Suprapubic skin (tissue), 4 donors: ENCODE results near the gene RPL27. TPM values are rescaled to one million over a fixed set of nuclear protein-coding genes. Genes with fewer than 3 reads are reported as not detected.

Source experiments
- DNase-seq, 2 donors: peaks; one replicate each; pipeline ENCODE4 v3.0.0-alpha.2; 2019; ENCODE audit warnings: low spot score in 2 of 2
- H3K27ac ChIP-seq: fragments of 200-600 bp; sonication (generic); one replicate; pipeline ENCODE4 v1.5.1; 2019
- H3K27me3 ChIP-seq: fragments of 200-600 bp; sonication (generic); one replicate; pipeline ENCODE4 v1.5.1; 2019
- H3K36me3 ChIP-seq: fragments of 200-600 bp; sonication (generic); one replicate; pipeline ENCODE4 v1.5.1; 2019
- H3K4me1 ChIP-seq: fragments of 200-600 bp; sonication (generic); one replicate; pipeline ENCODE4 v1.5.1; 2019
- H3K4me3 ChIP-seq: fragments of 200-600 bp; sonication (generic); one replicate; pipeline ENCODE4 v1.5.1; 2019; ENCODE audit warnings: mild to moderate bottlenecking
- H3K9me3 ChIP-seq: fragments of 200-600 bp; sonication (generic); one replicate; pipeline ENCODE4 v1.5.1; 2019
- EP300 ChIP-seq: sonication (generic); formaldehyde crosslinking; IDR thresholded peaks from one replicate; pipeline ENCODE4 v1.6.1; 2017; ENCODE audit warnings: antibody characterized with exemption
- POLR2A ChIP-seq, 2 donors: fragments of 450-650 bp; IDR thresholded peaks; one replicate each; pipeline ENCODE4 v1.6.1; 2017; ENCODE audit warnings: antibody characterized with exemption in 2 of 2, mild to moderate bottlenecking in 2 of 2, moderate library complexity in 2 of 2
- WGBS: methylation state at CpG from one replicate; pipeline ENCODE4 v1.1.5; 2018; 5-methylcytosine and 5-hydroxymethylcytosine counted together
- total RNA-seq, 4 donors: library from RNA; depleted of rRNA; stranded (reverse); fragments of >200 nt; gene quantifications; one replicate each; pipeline ENCODE4 v1.1.0, GENCODE V29; 2016

RPL27 gene
- total RNA-seq, 4 donors from 2014 or later: 968 to 1,986 (median 1,251) TPM

DNA sequence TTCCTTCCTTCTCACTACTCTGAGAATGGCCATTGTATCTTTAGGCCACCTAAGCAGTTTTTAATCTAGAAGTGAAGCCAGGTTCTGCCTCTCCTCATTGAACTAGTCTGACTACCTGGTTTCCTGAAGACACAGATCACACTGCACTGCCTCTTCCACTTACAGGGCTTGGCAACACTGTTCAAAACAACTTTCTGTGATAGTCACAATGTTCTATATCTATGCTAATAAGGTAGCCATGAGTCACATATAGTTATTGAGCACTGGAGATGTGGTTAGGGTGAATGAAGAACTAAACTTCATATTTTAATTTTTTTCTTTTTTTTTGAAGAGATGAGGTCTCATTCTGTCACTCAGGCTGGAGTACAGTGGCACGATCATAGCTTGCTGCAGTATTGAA lies 53.8 kb downstream of the RPL27 start:
- H3K27me3 ChIP-seq: no peaks in the 10 kb centered on the region
- DNase-seq: no peak
- H3K4me1 ChIP-seq: no peaks in the 10 kb centered on the region
- H3K36me3 ChIP-seq: no peaks in the 10 kb centered on the region
- WGBS: 97% methylated on average over 1 of the region's 1 CpG
- no peak overlapping the region for H3K27ac ChIP-seq
- H3K9me3 ChIP-seq: no peaks in the 10 kb centered on the region
- no peak for TF ChIP-seq POLR2A (IDR thresholded peaks at IDR 0.05)
- no peak for TF ChIP-seq EP300
- no peak overlapping the region for H3K4me3 ChIP-seq

Other genes with a start within 250 kb of the RPL27 start
- 10 to 100 TPM in 3 of 4 donors, 1 to 10 TPM in 1; 5.2 to 21.8 (median 14.7) TPM for gene RAMP2, start 237.2 kb upstream of the RPL27 start, total RNA-seq
- gene VPS25, start 225.0 kb upstream of the RPL27 start, total RNA-seq: 10 to 100 TPM; 49.1 to 66.5 (median 59.0) TPM
- 1 to 10 TPM in 1 of 4 donors, under 1 TPM in 2, not detected in 1; 0.40 to 1.1 (median 0.98) TPM for gene WNK4, start 217.8 kb upstream of the RPL27 start, total RNA-seq
- 10 to 100 TPM; 32.7 to 59.1 (median 49.5) TPM for gene COA3, start 199.7 kb upstream of the RPL27 start, total RNA-seq
- under 1 TPM in 1 of 4 donors, not detected in 3; 0.42 TPM for gene CNTD1, start 199.6 kb upstream of the RPL27 start, total RNA-seq
- 100 to 1,000 TPM in 3 of 4 donors, 10 to 100 TPM in 1; 81.3 to 133 (median 104) TPM for gene BECN1, start 174.1 kb upstream of the RPL27 start, total RNA-seq
- gene PSME3, start 165.0 kb upstream of the RPL27 start, total RNA-seq: 100 to 1,000 TPM in 1 of 4 donors, 10 to 100 TPM in 3; 47.0 to 106 (median 82.8) TPM
- gene AOC2, start 153.8 kb upstream of the RPL27 start, total RNA-seq: 1 to 10 TPM in 3 of 4 donors, under 1 TPM in 1; 0.64 to 5.5 (median 2.1) TPM
- 10 to 100 TPM in 2 of 4 donors, 1 to 10 TPM in 2; 7.6 to 12.7 (median 11.0) TPM for gene AOC3, start 147.2 kb upstream of the RPL27 start, total RNA-seq
- gene G6PC1, start 97.6 kb upstream of the RPL27 start, total RNA-seq: not detected
- gene AARSD1, start 34.0 kb upstream of the RPL27 start, total RNA-seq: 10 to 100 TPM; 13.6 to 25.1 (median 16.9) TPM
- under 1 TPM in 2 of 4 donors, not detected in 2; 0.44 to 0.48 TPM for gene PTGES3L, start 18.3 kb upstream of the RPL27 start, total RNA-seq
- gene RUNDC1, start 17.9 kb upstream of the RPL27 start, total RNA-seq: 10 to 100 TPM; 13.9 to 18.9 (median 16.2) TPM
- gene IFI35, start 8.4 kb downstream of the RPL27 start, total RNA-seq: 10 to 100 TPM in 3 of 4 donors, 1 to 10 TPM in 1; 9.0 to 18.0 (median 13.7) TPM
- gene VAT1, start 24.0 kb downstream of the RPL27 start, total RNA-seq: 100 to 1,000 TPM; 125 to 234 (median 188) TPM
- gene RND2, start 26.8 kb downstream of the RPL27 start, total RNA-seq: 1 to 10 TPM in 3 of 4 donors, under 1 TPM in 1; 0.79 to 2.1 (median 1.8) TPM
- gene BRCA1, start 126.9 kb downstream of the RPL27 start, total RNA-seq: 1 to 10 TPM; 4.9 to 8.0 (median 5.3) TPM
- 100 to 1,000 TPM in 1 of 4 donors, 10 to 100 TPM in 3; 75.4 to 102 (median 89.6) TPM for gene NBR1, start 172.8 kb downstream of the RPL27 start, total RNA-seq
- 1 to 10 TPM; 1.2 to 3.5 (median 1.9) TPM for gene TMEM106A, start 213.5 kb downstream of the RPL27 start, total RNA-seq
- not detected for gene CCDC200, start 230.2 kb downstream of the RPL27 start, total RNA-seq
- not detected for gene RNU2-1, start 235.6 kb downstream of the RPL27 start, total RNA-seq